H1 (cell line): ENCODE data around the gene OCEL1. TPM values are rescaled to one million over a fixed set of nuclear protein-coding genes. Genes with fewer than 3 reads are reported as not detected.

ENCODE experiments used
- ASH2L ChIP-seq: fragments of 200-600, 300-600 bp; sonication (generic); IDR thresholded peaks from one replicate; pipeline ENCODE4 v1.7.1; 2017; ENCODE audit warnings: low read length
- HDAC6 ChIP-seq: IDR thresholded peaks from one replicate; pipeline ENCODE4 v1.7.1; 2012; ENCODE audit warnings: low read depth, mild to moderate bottlenecking, inconsistent platforms, low read length, moderate library complexity
- RBBP5 ChIP-seq: IDR thresholded peaks from 2 replicates; pipeline ENCODE4 v1.7.1; 2012; ENCODE audit warnings: low read depth, mild to moderate bottlenecking, inconsistent platforms, low read length, moderate library complexity, borderline replicate concordance
- SIRT6 ChIP-seq: IDR thresholded peaks from one replicate; pipeline ENCODE4 v1.7.1; 2012; ENCODE audit warnings: low read length, inconsistent platforms
- polyA plus RNA-seq, 7 experiments: library from polyadenylated mRNA; depleted of rRNA in 3 of 7; stranded (reverse) in 5 of 7; unstranded in 2 of 7; fragments of >200 nt in 5 of 7; fragments of 200-250 nt in 2 of 7; gene quantifications; 1 replicate in 5 of 7; 2 replicates in 1 of 7; 4 replicates in 1 of 7; pipeline versions ENCODE4 v1.2.1 to v1.2.3, GENCODE V29; 2011 to 2013; ENCODE audit warnings: missing spikeins in 2 of 7, mixed read lengths in 2 of 7
- total RNA-seq: library from RNA; stranded (reverse); fragmentation: NEBNext Ultra II Directional; extraction: Animal tissue kit (Norgen Biotek cat#: 25700); gene quantifications from 2 replicates; pipeline ENCODE4 v1.2.1, GENCODE V29; 2021
- TF ChIP-seq, protein P1 (sequence below): IDR thresholded peaks from 2 replicates; pipeline ENCODE4 v1.6.1; 2012; ENCODE audit warnings: low read length, inconsistent platforms

Gene OCEL1
- total and polyA plus RNA-seq, 2 of the 8 experiments (the other 6 are each of a cell fraction or from before 2014, with no cell fraction given) = 13.3 to 32.6 TPM

DNA sequence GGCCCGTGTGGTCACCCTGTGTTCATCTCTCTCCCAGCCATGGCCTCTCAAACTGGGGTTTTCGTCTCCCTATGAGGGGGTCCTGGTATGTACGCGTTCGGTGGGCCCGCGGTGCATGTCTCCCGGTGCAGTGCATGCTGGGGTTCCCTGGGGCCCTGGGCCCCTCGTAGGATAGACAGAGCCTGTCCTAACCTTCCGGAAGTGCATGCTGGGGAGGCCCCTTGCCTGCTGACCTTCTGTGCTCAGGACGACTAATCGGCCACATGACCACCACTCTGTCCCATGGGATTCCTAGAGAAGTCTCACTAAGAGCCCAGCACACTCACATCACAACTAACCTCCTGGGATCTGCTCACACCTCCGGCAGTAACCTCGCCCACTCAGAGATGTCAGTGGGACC is 15.7 kb upstream of the OCEL1 start (continued):
- no peak for TF ChIP-seq HDAC6
- no peak for TF ChIP-seq SIRT6
- TF ChIP-seq, protein P1, sequence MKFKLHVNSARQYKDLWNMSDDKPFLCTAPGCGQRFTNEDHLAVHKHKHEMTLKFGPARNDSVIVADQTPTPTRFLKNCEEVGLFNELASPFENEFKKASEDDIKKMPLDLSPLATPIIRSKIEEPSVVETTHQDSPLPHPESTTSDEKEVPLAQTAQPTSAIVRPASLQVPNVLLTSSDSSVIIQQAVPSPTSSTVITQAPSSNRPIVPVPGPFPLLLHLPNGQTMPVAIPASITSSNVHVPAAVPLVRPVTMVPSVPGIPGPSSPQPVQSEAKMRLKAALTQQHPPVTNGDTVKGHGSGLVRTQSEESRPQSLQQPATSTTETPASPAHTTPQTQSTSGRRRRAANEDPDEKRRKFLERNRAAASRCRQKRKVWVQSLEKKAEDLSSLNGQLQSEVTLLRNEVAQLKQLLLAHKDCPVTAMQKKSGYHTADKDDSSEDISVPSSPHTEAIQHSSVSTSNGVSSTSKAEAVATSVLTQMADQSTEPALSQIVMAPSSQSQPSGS = no peak
- no peak for TF ChIP-seq RBBP5
- no peak for TF ChIP-seq ASH2L
- TF ChIP-seq, all 59 proteins: peak for 0
